HepG2 (cell line): ENCODE data around the gene IQCC. TPM values are rescaled to one million over a fixed set of nuclear protein-coding genes. Genes with fewer than 3 reads are reported as not detected.

Experiments
- ATF7-NPFF ChIP-seq: sonication (generic); formaldehyde crosslinking; IDR thresholded peaks from 2 replicates; pipeline ENCODE4 v1.8.1; 2023; ENCODE audit warnings: mild to moderate bottlenecking, low read depth, missing genetic modification reagents, moderate library complexity
- CCAR2 ChIP-seq: fragments of 200-400 bp; formaldehyde crosslinking; optimal IDR thresholded peaks from 2 replicates; pipeline ENCODE3; 2018; ENCODE audit warnings: low read depth, mild to moderate bottlenecking, low read length, moderate library complexity
- DNMT1 ChIP-seq: sonication (generic); formaldehyde crosslinking; IDR thresholded peaks from 2 replicates; pipeline ENCODE4 v1.5.1; 2020; ENCODE audit warnings: mild to moderate bottlenecking, missing genetic modification reagents
- KDM2A ChIP-seq: sonication (generic); formaldehyde crosslinking; IDR thresholded peaks from 2 replicates; pipeline ENCODE4 v1.4.0; 2020; ENCODE audit warnings: low read depth, missing genetic modification reagents, borderline replicate concordance
- MEIS1 ChIP-seq: sonication (generic); formaldehyde crosslinking; IDR thresholded peaks from 2 replicates; pipeline ENCODE4 v1.9.0; 2021; ENCODE audit warnings: mild to moderate bottlenecking, missing genetic modification reagents, moderate library complexity, borderline replicate concordance
- MLLT10 ChIP-seq: sonication (generic); formaldehyde crosslinking; IDR thresholded peaks from 2 replicates; pipeline ENCODE4 v1.4.0; 2020; ENCODE audit warnings: missing genetic modification reagents
- NBN ChIP-seq: fragments of 450-650 bp; conservative IDR thresholded peaks from 2 replicates; pipeline ENCODE4 v1.6.1; 2017
- PHF21A ChIP-seq: sonication (generic); formaldehyde crosslinking; IDR thresholded peaks from 2 replicates; pipeline ENCODE4 v1.5.0; 2020; ENCODE audit warnings: mild to moderate bottlenecking, missing genetic modification reagents
- POLR2G ChIP-seq: fragments of 200-400 bp; formaldehyde crosslinking; IDR thresholded peaks from 2 replicates; pipeline ENCODE4 v1.6.1; 2018; ENCODE audit warnings: mild to moderate bottlenecking, low read depth, low read length, moderate library complexity
- RELA ChIP-seq: sonication (generic); formaldehyde crosslinking; IDR thresholded peaks from 2 replicates; pipeline ENCODE4 v1.4.0; 2020; ENCODE audit warnings: missing genetic modification reagents
- SALL1 ChIP-seq: sonication (generic); formaldehyde crosslinking; IDR thresholded peaks from 2 replicates; pipeline ENCODE4 v1.8.0; 2022; ENCODE audit warnings: mild to moderate bottlenecking, missing genetic modification reagents
- SOX5 ChIP-seq: IDR thresholded peaks from 2 replicates; pipeline ENCODE4 v1.6.1; 2016; ENCODE audit warnings: borderline replicate concordance
- TFDP2 ChIP-seq: sonication (generic); formaldehyde crosslinking; IDR thresholded peaks from 2 replicates; pipeline ENCODE4 v1.4.0; 2020; ENCODE audit warnings: missing genetic modification reagents
- THYN1 ChIP-seq: sonication (generic); formaldehyde crosslinking; IDR thresholded peaks from 2 replicates; pipeline ENCODE4 v1.8.1; 2023; ENCODE audit warnings: low read depth, mild to moderate bottlenecking, moderate library complexity, missing genetic modification reagents, borderline replicate concordance
- ZC3H4 ChIP-seq: sonication (generic); formaldehyde crosslinking; IDR thresholded peaks from 2 replicates; pipeline ENCODE4 v1.4.0; 2020; ENCODE audit warnings: missing genetic modification reagents, borderline replicate concordance
- ZNF180 ChIP-seq: sonication (generic); formaldehyde crosslinking; IDR thresholded peaks from 2 replicates; pipeline ENCODE4 v1.4.0; 2020; ENCODE audit warnings: low read depth, missing genetic modification reagents, borderline replicate concordance
- ZNF275 ChIP-seq: sonication (generic); formaldehyde crosslinking; IDR thresholded peaks from 2 replicates; pipeline ENCODE4 v1.8.0; 2022; ENCODE audit warnings: missing genetic modification reagents, mild to moderate bottlenecking, inconsistent platforms, borderline replicate concordance
- ZNF430 ChIP-seq: sonication (generic); formaldehyde crosslinking; IDR thresholded peaks from 2 replicates; pipeline ENCODE4 v1.9.0; 2021; ENCODE audit warnings: mild to moderate bottlenecking, missing genetic modification reagents
- ZNF503 ChIP-seq: sonication (generic); formaldehyde crosslinking; IDR thresholded peaks from 2 replicates; pipeline ENCODE4 v1.4.0; 2020; ENCODE audit warnings: missing genetic modification reagents
- ZNF577 ChIP-seq: sonication (generic); formaldehyde crosslinking; IDR thresholded peaks from 2 replicates; pipeline ENCODE4 v1.4.0; 2020; ENCODE audit warnings: mild to moderate bottlenecking, low read depth, missing genetic modification reagents, borderline replicate concordance
- ZNF703 ChIP-seq: sonication (generic); formaldehyde crosslinking; IDR thresholded peaks from 2 replicates; pipeline ENCODE4 v1.5.1; 2020; ENCODE audit warnings: missing genetic modification reagents, mild to moderate bottlenecking, moderate library complexity, borderline replicate concordance
- ZNF816 ChIP-seq: sonication (generic); formaldehyde crosslinking; IDR thresholded peaks from 2 replicates; pipeline ENCODE4 v1.8.0; 2022; ENCODE audit warnings: missing genetic modification reagents, mild to moderate bottlenecking, borderline replicate concordance
- ZSCAN5A ChIP-seq: sonication (generic); formaldehyde crosslinking; IDR thresholded peaks from 2 replicates; pipeline ENCODE4 v1.8.0; 2022; ENCODE audit warnings: mild to moderate bottlenecking, missing genetic modification reagents, borderline replicate concordance
- polyA plus RNA-seq, 8 experiments: library from polyadenylated mRNA; depleted of rRNA in 3 of 8; stranded (reverse) in 7 of 8; unstranded in 1 of 8; fragments of >200 nt; fragmentation: Illumina TruSeq in 4 of 8; extraction: Trizol in 4 of 8; gene quantifications; 2 replicates each; pipeline versions ENCODE4 v1.2.1 to v1.2.3, GENCODE V29; 2011 to 2016; ENCODE audit warnings: low read depth in 4 of 8, missing spikeins in 1 of 8, mixed read lengths in 1 of 8; ENCODE audit not compliant: insufficient read depth in 1 of 8
- total RNA-seq, 5 experiments: library from RNA; depleted of rRNA; stranded (reverse); fragments of >200 nt; fragmentation: Illumina TruSeq; extraction: Trizol; gene quantifications; 2 replicates each; pipeline ENCODE4 v1.2.3, GENCODE V29; 2016; ENCODE audit warnings: low read depth in 1 of 5

IQCC gene
- total and polyA plus RNA-seq, 2 of the 13 experiments (the other 11 are each of a cell fraction or from before 2014, with no cell fraction given) = 1.7 to 3.0 TPM

GRCh38 chr1:32241001-32241763 lies 35.7 kb downstream of the IQCC start (continued):
- TF ChIP-seq KDM2A (peak; percentile 58; the same call in 1 of the 2 replicates), ZNF430 (no peak), ZNF577 (no peak), ZNF703 (CRISPR knock-in tag) (peak; percentile 69; the same call in 1 of the 2 replicates), DNMT1 (CRISPR knock-in tag) (no peak), PHF21A (CRISPR knock-in tag) (no peak), ZC3H4 (CRISPR knock-in tag) (no peak), NBN (no peak), POLR2G (peak; percentile 43; the same call in 1 of the 2 replicates), ATF7-NPFF (CRISPR knock-in tag) (no peak), MEIS1 (CRISPR knock-in tag) (peak; percentile 68; the same call in 1 of the 2 replicates), ZNF816 (CRISPR knock-in tag) (no peak), SOX5 (CRISPR knock-in tag) (no peak), TFDP2 (CRISPR knock-in tag) (peak; percentile 37; the same call in 1 of the 2 replicates), CCAR2 (no peak), ZNF180 (CRISPR knock-in tag) (no peak), MLLT10 (CRISPR knock-in tag) (no peak), SALL1 (peak; percentile 61; the same call in 1 of the 2 replicates), ZNF503 (CRISPR knock-in tag) (no peak), ZSCAN5A (CRISPR knock-in tag) (no peak), ZNF275 (CRISPR knock-in tag) (no peak), RELA (CRISPR knock-in tag) (no peak), THYN1 (no peak)
